PC-3 (cell line): ENCODE measurements around the gene ZNF784. TPM values are rescaled to one million over a fixed set of nuclear protein-coding genes. Genes with fewer than 3 reads are reported as not detected.

Experiments used
- ATAC-seq: fragments of 200-7000 bp; cut with Tn5 transposase; 2 replicates; pipeline ENCODE4 v1.9.1; 2020; ENCODE audit warnings: mild to moderate bottlenecking, moderate library complexity
- BruUV-seq: library from RNA; stranded (reverse); fragments of 400-500 nt; replicated peaks from 2 replicates; lab custom pipeline; 2021; lab: Mats Ljungman, UMichigan
- CTCF ChIA-PET: fragments of 300-600 bp; sonication (Branson Sonifier 250); formaldehyde crosslinking; loops from one replicate; lab custom pipeline; 2022; ENCODE audit warnings: antibody characterized with exemption; lab: Charles Lee
- POLR2A ChIA-PET: fragments of 300-600 bp; sonication (Branson Sonifier 250); formaldehyde crosslinking; loops from one replicate; lab custom pipeline; 2022; ENCODE audit warnings: antibody characterized with exemption; ENCODE audit not compliant: unreplicated experiment; lab: Charles Lee
- DNase-seq: peaks from one replicate; pipeline ENCODE4 v3.0.0-alpha.2; 2015
- H2AFZ ChIP-seq: fragments of 300-600 bp; sonication (generic); 2 replicates; pipeline ENCODE4 v1.6.0; 2016; ENCODE audit warnings: antibody characterized with exemption, low read length
- H3F3A ChIP-seq: fragments of 300-600 bp; sonication (generic); one replicate; pipeline ENCODE4 v1.6.0; 2017; ENCODE audit warnings: antibody characterized with exemption, low read length, control low read depth, mild to moderate bottlenecking; ENCODE audit not compliant: unreplicated experiment
- H3K27ac ChIP-seq: fragments of 300-600 bp; sonication (generic); 2 replicates; pipeline ENCODE4 v1.5.1; 2016; ENCODE audit warnings: mild to moderate bottlenecking, low read length
- H3K27me3 ChIP-seq: fragments of 300-600 bp; sonication (generic); 2 replicates; pipeline ENCODE4 v1.6.1; 2016; ENCODE audit warnings: low read length, mixed read lengths
- H3K36me3 ChIP-seq: fragments of 300-600 bp; sonication (generic); 2 replicates; pipeline ENCODE4 v1.6.1; 2016; ENCODE audit warnings: low read depth, mixed run types, low read length, mixed read lengths
- H3K4me1 ChIP-seq: fragments of 300-600 bp; sonication (generic); 2 replicates; pipeline ENCODE4 v1.5.1; 2016; ENCODE audit warnings: low read length; ENCODE audit not compliant: insufficient read depth
- H3K4me2 ChIP-seq: fragments of 300-600 bp; sonication (generic); 2 replicates; pipeline ENCODE4 v1.6.0; 2016; ENCODE audit warnings: low read length
- H3K4me3 ChIP-seq: fragments of 300-600 bp; sonication (generic); 2 replicates; pipeline ENCODE4 v1.5.1; 2016; ENCODE audit warnings: mild to moderate bottlenecking, low read length, mixed read lengths
- H3K79me2 ChIP-seq: fragments of 300-600 bp; sonication (generic); 2 replicates; pipeline ENCODE4 v1.6.1; 2017; ENCODE audit warnings: low read length, mixed read lengths
- H3K9ac ChIP-seq: fragments of 300-600 bp; sonication (generic); 2 replicates; pipeline ENCODE4 v1.6.0; 2016; ENCODE audit warnings: mild to moderate bottlenecking, low read length
- H3K9me2 ChIP-seq: fragments of 300-600 bp; sonication (generic); replicated peaks from 2 replicates; pipeline ENCODE4 v1.6.1; 2016; ENCODE audit warnings: mixed run types, low read length, mixed read lengths
- H3K9me3 ChIP-seq: fragments of 300-600 bp; sonication (generic); 2 replicates; pipeline ENCODE4 v1.6.1; 2016; ENCODE audit warnings: low read length, mixed read lengths
- H4K20me1 ChIP-seq: fragments of 300-600 bp; sonication (generic); 2 replicates; pipeline ENCODE4 v1.6.1; 2016; ENCODE audit warnings: low read length, mixed read lengths
- EZH2 ChIP-seq: fragments of 300-600 bp; sonication (generic); IDR thresholded peaks from one replicate; pipeline ENCODE4 v1.6.1; 2017; ENCODE audit warnings: antibody characterized with exemption, mild to moderate bottlenecking, low read length; ENCODE audit not compliant: unreplicated experiment
- EZH2phosphoT487 ChIP-seq: fragments of 300-600 bp; sonication (generic); IDR thresholded peaks from 2 replicates; pipeline ENCODE4 v1.6.1; 2018; ENCODE audit warnings: mild to moderate bottlenecking, antibody characterized with exemption, low read length, borderline replicate concordance
- intact Hi-C: fragments of 100-400 bp; cut with micrococcal nuclease; formaldehyde crosslinking; loops from 2 replicates; pipeline ENCODE4 v1.9.0; 2023
- total RNA-seq: library from RNA; depleted of rRNA; stranded (reverse); fragments of >200 nt; gene quantifications from 2 replicates; pipeline ENCODE4 v1.2.3, GENCODE V29; 2014
- TF ChIP-seq, protein P1 (sequence below): fragments of 300-600 bp; sonication (generic); conservative IDR thresholded peaks from 2 replicates; pipeline ENCODE4 v1.5.1; 2017; ENCODE audit warnings: antibody characterized with exemption, low read depth, mild to moderate bottlenecking, low read length

ZNF784 gene
- total RNA-seq, 1 experiment from 2014 or later = 9.0 TPM

DNA sequence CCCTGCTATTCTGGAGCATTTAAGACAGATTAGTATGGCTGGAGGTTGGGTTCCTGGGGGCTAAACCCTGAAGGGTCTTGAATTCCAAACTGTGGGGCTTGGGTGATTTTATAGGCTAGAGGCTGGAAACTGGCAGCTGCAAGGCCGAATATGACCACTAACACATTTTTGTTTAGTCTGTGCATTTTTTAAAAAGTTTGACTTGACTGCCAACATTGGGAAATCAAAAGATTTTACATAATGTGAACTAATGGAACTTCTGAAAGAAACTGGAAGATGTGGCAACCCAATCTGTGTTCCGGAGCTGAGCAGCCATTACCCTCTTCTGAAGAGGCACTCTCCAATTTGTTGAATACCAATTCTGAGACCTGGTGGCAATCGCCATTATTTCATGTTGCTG lies 5.1 kb downstream of the ZNF784 start:
- ChIA-PET POLR2A (no interaction called here), CTCF (no interaction called here)
- H3K79me2 ChIP-seq = peaks cover 8% of the 10 kb centered on the region
- H3K9me2 ChIP-seq = no peaks in the 10 kb centered on the region
- BruUV-seq = TSS peak; percentile 19
- H3K9ac ChIP-seq = no peak overlapping the region
- H3K4me1 ChIP-seq = 0 out of 2 replicates have a peak, but pooled peaks cover 4% of the 10 kb centered on the region
- no peaks in the 10 kb centered on the region for H3F3A ChIP-seq
- no peak for ATAC-seq
- intact Hi-C loops = no loop called here
- no peak for DNase-seq
- H3K27ac ChIP-seq = no peak overlapping the region
- H3K4me2 ChIP-seq = no peak overlapping the region
- H3K9me3 ChIP-seq = no peaks in the 10 kb centered on the region
- no peak overlapping the region for H3K4me3 ChIP-seq
- H2AFZ ChIP-seq = no peak overlapping the region
- peaks cover 4% of the 10 kb centered on the region; the same call in 1 of the 2 replicates for H4K20me1 ChIP-seq
- H3K27me3 ChIP-seq = no peaks in the 10 kb centered on the region
- no peaks in the 10 kb centered on the region; the same call in 1 of the 2 replicates for H3K36me3 ChIP-seq
- no peak for TF ChIP-seq EZH2phosphoT487
- TF ChIP-seq, protein P1, sequence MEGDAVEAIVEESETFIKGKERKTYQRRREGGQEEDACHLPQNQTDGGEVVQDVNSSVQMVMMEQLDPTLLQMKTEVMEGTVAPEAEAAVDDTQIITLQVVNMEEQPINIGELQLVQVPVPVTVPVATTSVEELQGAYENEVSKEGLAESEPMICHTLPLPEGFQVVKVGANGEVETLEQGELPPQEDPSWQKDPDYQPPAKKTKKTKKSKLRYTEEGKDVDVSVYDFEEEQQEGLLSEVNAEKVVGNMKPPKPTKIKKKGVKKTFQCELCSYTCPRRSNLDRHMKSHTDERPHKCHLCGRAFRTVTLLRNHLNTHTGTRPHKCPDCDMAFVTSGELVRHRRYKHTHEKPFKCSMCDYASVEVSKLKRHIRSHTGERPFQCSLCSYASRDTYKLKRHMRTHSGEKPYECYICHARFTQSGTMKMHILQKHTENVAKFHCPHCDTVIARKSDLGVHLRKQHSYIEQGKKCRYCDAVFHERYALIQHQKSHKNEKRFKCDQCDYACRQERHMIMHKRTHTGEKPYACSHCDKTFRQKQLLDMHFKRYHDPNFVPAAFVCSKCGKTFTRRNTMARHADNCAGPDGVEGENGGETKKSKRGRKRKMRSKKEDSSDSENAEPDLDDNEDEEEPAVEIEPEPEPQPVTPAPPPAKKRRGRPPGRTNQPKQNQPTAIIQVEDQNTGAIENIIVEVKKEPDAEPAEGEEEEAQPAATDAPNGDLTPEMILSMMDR = no peak
- no peak for TF ChIP-seq EZH2

DNA sequence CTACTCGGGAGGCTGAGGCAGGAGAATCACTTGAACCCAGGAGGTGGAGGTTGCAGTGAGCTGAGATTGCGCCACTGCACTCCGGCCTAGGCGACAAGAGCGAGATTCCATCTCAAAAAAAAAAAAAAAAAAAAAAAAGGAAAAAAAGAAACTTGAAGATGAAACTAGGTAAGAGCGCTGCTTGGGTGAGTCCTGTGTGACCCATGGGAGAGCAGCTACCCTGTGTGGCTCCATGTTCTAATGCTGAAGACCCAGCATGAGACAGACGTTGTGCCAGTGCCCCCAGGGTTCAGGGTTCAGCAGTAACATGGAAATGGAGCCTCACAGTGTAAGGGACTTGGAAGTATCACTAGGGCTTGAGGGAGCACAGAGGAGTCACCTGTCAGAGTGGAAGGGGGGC lies 5.9 kb downstream of the ZNF784 start:
- Histone ChIP-seq H3K27ac (no peak overlapping the region), H3K36me3 (no peaks in the 10 kb centered on the region; the same call in 1 of the 2 replicates), H3K79me2 (peaks cover 3% of the 10 kb centered on the region; the same call in 1 of the 2 replicates), H4K20me1 (no peaks in the 10 kb centered on the region), H3K4me1 (no peaks in the 10 kb centered on the region), H3K27me3 (no peaks in the 10 kb centered on the region), H3K9ac (no peak overlapping the region), H3K9me2 (no peaks in the 10 kb centered on the region), H3K4me3 (no peak overlapping the region), H3F3A (no peaks in the 10 kb centered on the region), H3K9me3 (no peaks in the 10 kb centered on the region), H3K4me2 (no peak overlapping the region), H2AFZ (no peak overlapping the region)
- intact Hi-C loops = no loop called here
- no TSS peak for BruUV-seq
- POLR2A ChIA-PET = interaction anchor here (0.6 kb wide), 1 partner anchor 8 kb away, joined by 24 read pairs; no protein-coding TSS in a partner anchor
- DNase-seq = no peak
- TF ChIP-seq, protein P1 = no peak
- TF ChIP-seq EZH2 = no peak
- no peak for TF ChIP-seq EZH2phosphoT487
- CTCF ChIA-PET = no interaction called here
- ATAC-seq = no peak

- H3K36me3 ChIP-seq = no peaks in the 10 kb centered on the region; the same call in 1 of the 2 replicates
- BruUV-seq = no TSS peak
- CTCF ChIA-PET = no interaction called here
- DNase-seq (no peak), ATAC-seq (no peak)
- POLR2A ChIA-PET = no interaction called here
- no peaks in the 10 kb centered on the region for H3K9me2 ChIP-seq
- no peaks in the 10 kb centered on the region for H3K9me3 ChIP-seq
- H4K20me1 ChIP-seq = no peaks in the 10 kb centered on the region
- no peaks in the 10 kb centered on the region; the same call in 1 of the 2 replicates for H3K79me2 ChIP-seq
- no peaks in the 10 kb centered on the region for H3K4me1 ChIP-seq
- H3K9ac ChIP-seq = no peak overlapping the region
- H2AFZ ChIP-seq = no peak overlapping the region
- no peak overlapping the region for H3K27ac ChIP-seq
- no peak for TF ChIP-seq EZH2
- TF ChIP-seq EZH2phosphoT487 = no peak
- TF ChIP-seq, protein P1 = no peak
- H3K4me2 ChIP-seq = no peak overlapping the region
- no peaks in the 10 kb centered on the region for H3K27me3 ChIP-seq
- no peaks in the 10 kb centered on the region for H3F3A ChIP-seq
- intact Hi-C loops = no loop called here
- H3K4me3 ChIP-seq = no peak overlapping the region
Measured at GRCh38 chr19:55617426-55617825, 6.9 kb downstream of the ZNF784 start.
